ENCODE measurements around the gene WDR27.

DNA sequence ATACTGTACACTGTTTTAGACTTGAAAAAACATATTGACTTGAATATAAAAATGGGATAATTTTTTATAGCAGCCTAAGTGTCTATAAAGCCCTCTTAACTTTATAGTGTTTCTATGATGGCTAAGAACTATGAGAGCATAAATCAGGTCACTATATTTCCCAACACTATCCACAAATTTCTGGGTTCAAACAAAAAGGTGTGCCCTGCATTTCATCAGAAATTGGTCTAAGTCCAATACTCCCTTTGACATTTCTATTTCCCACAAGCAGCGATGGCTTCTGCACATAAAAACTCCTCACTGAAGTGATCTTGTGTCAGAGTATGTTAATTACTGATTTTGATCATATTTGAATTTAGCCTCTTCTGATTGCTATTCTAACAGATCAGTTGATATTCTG lies 143.9 kb downstream of the WDR27 start:
- TF ChIP-seq, protein P1, sequence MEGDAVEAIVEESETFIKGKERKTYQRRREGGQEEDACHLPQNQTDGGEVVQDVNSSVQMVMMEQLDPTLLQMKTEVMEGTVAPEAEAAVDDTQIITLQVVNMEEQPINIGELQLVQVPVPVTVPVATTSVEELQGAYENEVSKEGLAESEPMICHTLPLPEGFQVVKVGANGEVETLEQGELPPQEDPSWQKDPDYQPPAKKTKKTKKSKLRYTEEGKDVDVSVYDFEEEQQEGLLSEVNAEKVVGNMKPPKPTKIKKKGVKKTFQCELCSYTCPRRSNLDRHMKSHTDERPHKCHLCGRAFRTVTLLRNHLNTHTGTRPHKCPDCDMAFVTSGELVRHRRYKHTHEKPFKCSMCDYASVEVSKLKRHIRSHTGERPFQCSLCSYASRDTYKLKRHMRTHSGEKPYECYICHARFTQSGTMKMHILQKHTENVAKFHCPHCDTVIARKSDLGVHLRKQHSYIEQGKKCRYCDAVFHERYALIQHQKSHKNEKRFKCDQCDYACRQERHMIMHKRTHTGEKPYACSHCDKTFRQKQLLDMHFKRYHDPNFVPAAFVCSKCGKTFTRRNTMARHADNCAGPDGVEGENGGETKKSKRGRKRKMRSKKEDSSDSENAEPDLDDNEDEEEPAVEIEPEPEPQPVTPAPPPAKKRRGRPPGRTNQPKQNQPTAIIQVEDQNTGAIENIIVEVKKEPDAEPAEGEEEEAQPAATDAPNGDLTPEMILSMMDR (IDR thresholded peaks at IDR 0.05; ENCODE audit: poor library complexity): no peak
- TF ChIP-seq EZH2 (IDR thresholded peaks at IDR 0.05; ENCODE audit: borderline replicate concordance) (no peak), EZH2phosphoT487 (IDR thresholded peaks at IDR 0.05; ENCODE audit: low read depth, severe bottlenecking, unreplicated experiment) (no peak)
